K562 (cell line): Measurements from ENCODE around the gene SLC1A3. TPM values are rescaled to one million over a fixed set of nuclear protein-coding genes. Genes with fewer than 3 reads are reported as not detected.

Experiments
- ATAC-seq: fragments of 200-7000 bp; cut with Tn5 transposase; 3 replicates; pipeline ENCODE4 v1.9.1; 2020; ENCODE audit warnings: moderate library complexity
- BruUV-seq: library from RNA; stranded (reverse); fragments of 400-500 nt; replicated peaks from 2 replicates; lab custom pipeline; 2021; lab: Mats Ljungman, UMichigan
- CTCF ChIA-PET: fragments of 300-600 bp; formaldehyde crosslinking; extraction: SDS; loops from one replicate; lab custom pipeline; 2021; ENCODE audit warnings: low intra/inter-chr PET ratio; lab: Yijun Ruan, JAX
- POLR2A ChIA-PET: fragments of 300-600, 350-650 bp; sonication (Branson Sonifier 250); formaldehyde crosslinking; extraction: SDS; loops from one replicate; lab custom pipeline; 2021; ENCODE audit warnings: antibody characterized with exemption, inconsistent platforms; lab: Yijun Ruan, JAX
- DNase-seq, 4 experiments: peaks; one replicate each; pipeline versions ENCODE4 v3.0.0 to v3.0.0-alpha.2; 2011 to 2018; ENCODE audit warnings: low spot score in 3 of 4, mixed read lengths in 3 of 4; ENCODE audit errors: extremely low read depth in 1 of 4
- FAIRE-seq: peaks from 2 replicates; lab custom pipeline; 2011; peaks lifted over from hg19 to GRCh38; lab: Jason Lieb, UNC
- H2AFZ ChIP-seq: 2 replicates; pipeline ENCODE4 v1.6.0; 2011; ENCODE audit warnings: low read depth, low read length, control low read depth, inconsistent platforms
- H3K27ac ChIP-seq: fragments of 200-600 bp; 3 replicates; pipeline ENCODE4 v1.8.0; 2011; ENCODE audit warnings: low read depth, mild to moderate bottlenecking, control low read depth, inconsistent platforms, low read length, moderate library complexity, mixed read lengths; ENCODE audit errors: extremely low read depth
- H3K27me3 ChIP-seq, 2 experiments: fragments of 300-600 bp in 1 of 2; 2 replicates in 1 of 2; 3 replicates in 1 of 2; pipeline versions ENCODE4 v1.6.0 to v1.8.0; 2011; ENCODE audit warnings: inconsistent platforms in 2 of 2, low read length in 2 of 2, mild to moderate bottlenecking in 1 of 2, mixed read lengths in 1 of 2, moderate library complexity in 1 of 2; ENCODE audit not compliant: control insufficient read depth in 2 of 2, insufficient read depth in 2 of 2
- H3K36me3 ChIP-seq: fragments of 300-600 bp; 3 replicates; pipeline ENCODE4 v1.8.0; 2011; ENCODE audit warnings: mild to moderate bottlenecking, low read length, inconsistent platforms; ENCODE audit not compliant: control insufficient read depth, insufficient read depth
- H3K4me1 ChIP-seq, 2 experiments: fragments of 200-600 bp in 1 of 2; replicated peaks in 1 of 2; 2 replicates in 1 of 2; 3 replicates in 1 of 2; pipeline versions ENCODE4 v1.5.1 to v1.8.0; 2011; ENCODE audit warnings: inconsistent platforms in 2 of 2, low read length in 2 of 2, mild to moderate bottlenecking in 1 of 2, mixed read lengths in 1 of 2, moderate library complexity in 1 of 2; ENCODE audit not compliant: control insufficient read depth in 2 of 2, insufficient read depth in 2 of 2
- H3K4me2 ChIP-seq: 2 replicates; pipeline ENCODE4 v1.6.1; 2011; ENCODE audit warnings: low read length, control low read depth, inconsistent platforms, mixed read lengths; ENCODE audit not compliant: insufficient read depth
- H3K4me3 ChIP-seq: fragments of 200-600 bp; sonication (generic), shearing (Covaris generic); 2 replicates; pipeline ENCODE4 v1.5.1; 2016; ENCODE audit warnings: control low read depth, inconsistent platforms
- H3K79me2 ChIP-seq: fragments of 200-600 bp; 3 replicates; pipeline ENCODE4 v1.8.0; 2011; ENCODE audit warnings: low read length, inconsistent platforms; ENCODE audit not compliant: control insufficient read depth, insufficient read depth
- H3K9ac ChIP-seq, 2 experiments: 2 replicates each; pipeline versions ENCODE4 v1.6.0 to v1.6.1; 2011; ENCODE audit warnings: low read depth in 2 of 2, low read length in 2 of 2, control low read depth in 1 of 2, inconsistent platforms in 1 of 2, mild to moderate bottlenecking in 1 of 2, mixed read lengths in 1 of 2; ENCODE audit not compliant: insufficient read depth in 1 of 2
- H3K9me1 ChIP-seq: one replicate; pipeline ENCODE4 v1.6.0; 2011; ENCODE audit warnings: inconsistent platforms, mild to moderate bottlenecking, low read length, moderate library complexity; ENCODE audit not compliant: control insufficient read depth, insufficient read depth
- H3K9me3 ChIP-seq: replicated peaks from 2 replicates; pipeline ENCODE4 v1.5.1; 2011; ENCODE audit warnings: low read depth, low read length, inconsistent platforms; ENCODE audit not compliant: control insufficient read depth, insufficient read depth
- H4K20me1 ChIP-seq: replicated peaks from 2 replicates; pipeline ENCODE4 v1.6.1; 2011; ENCODE audit warnings: low read length, inconsistent platforms, mixed read lengths; ENCODE audit not compliant: control insufficient read depth, insufficient read depth
- CTCF ChIP-seq, 3 experiments: IDR thresholded peaks in 2 of 3; conservative IDR thresholded peaks in 1 of 3; 2 replicates each; pipeline ENCODE4 v1.5.1; 2011 to 2012; ENCODE audit warnings: low read length in 3 of 3, mild to moderate bottlenecking in 3 of 3, control low read depth in 2 of 3, improper control_type of control experiment in 1 of 3, inconsistent platforms in 1 of 3, low read depth in 1 of 3, mixed read lengths in 1 of 3, moderate library complexity in 1 of 3; ENCODE audit not compliant: insufficient read depth in 2 of 3
- RAD21 ChIP-seq, 2 experiments: fragments of 250-450 bp in 1 of 2; fragments of 450-650 bp in 1 of 2; sonication (Bioruptor Pico) in 1 of 2; formaldehyde crosslinking in 1 of 2; IDR thresholded peaks in 1 of 2; conservative IDR thresholded peaks in 1 of 2; 2 replicates each; pipeline versions ENCODE4 v1.4.0 to v1.8.0; 2020 to 2022; ENCODE audit warnings: mild to moderate bottlenecking in 2 of 2, moderate library complexity in 1 of 2
- RFX1 ChIP-seq: fragments of 450-650 bp; IDR thresholded peaks from 2 replicates; pipeline ENCODE4 v1.6.1; 2016; ENCODE audit warnings: mild to moderate bottlenecking, moderate library complexity
- SUPT5H ChIP-seq: fragments of 450-650 bp; IDR thresholded peaks from 2 replicates; pipeline ENCODE4 v1.6.1; 2016
- ZNF384 ChIP-seq: IDR thresholded peaks from 2 replicates; pipeline ENCODE4 v1.6.1; 2012; ENCODE audit warnings: low read depth, low read length, improper control_type of control experiment
- WGBS: fragments of 100-300 bp; shearing (Covaris generic); methylation state at CpG from one replicate; pipeline ENCODE4 v1.1.6; 2016; ENCODE audit warnings: low coverage, mixed read lengths; ENCODE audit not compliant: insufficient coverage; ENCODE audit errors: missing lambda C conversion rate; 5-methylcytosine and 5-hydroxymethylcytosine counted together
- in situ Hi-C: fragments of 300-500 bp; cut with MboI; formaldehyde crosslinking; loops from 4 replicates; pipeline ENCODE4 v1.15.0; 2018; ENCODE audit warnings: inconsistent platforms, mixed read lengths
- intact Hi-C: fragments of 100-400 bp; cut with micrococcal nuclease; formaldehyde crosslinking; loops from 2 replicates; pipeline ENCODE4 v1.14.2; 2022
- polyA plus RNA-seq, 8 experiments: library from polyadenylated mRNA; depleted of rRNA in 4 of 8; stranded (reverse) in 5 of 8; unstranded in 3 of 8; fragments of >200 nt; fragmentation: Nextera tagmentation in 2 of 8; fragmentation: Illumina TruSeq in 1 of 8; extraction: Ambion mirVana in 2 of 8; extraction: Trizol in 1 of 8; gene quantifications; 2 replicates each; pipeline versions ENCODE4 v1.2.1 to v1.2.3, GENCODE V29; 2011 to 2014; ENCODE audit warnings: inconsistent platforms in 1 of 8, missing spikeins in 1 of 8
- total RNA-seq, 7 experiments: library from RNA; depleted of rRNA in 6 of 7; stranded (reverse); fragments of >200 nt in 6 of 7; fragmentation: Illumina TruSeq in 2 of 7; extraction: Trizol in 2 of 7; gene quantifications; 2 replicates each; pipeline versions ENCODE4 v1.2.1 to v1.2.3, GENCODE V29; 2011 to 2021; ENCODE audit warnings: low replicate concordance in 1 of 7

SLC1A3 gene
- total and polyA plus RNA-seq, 9 of the 15 experiments (the other 6 are each of a cell fraction or from before 2014, with no cell fraction given) = 0.13 TPM; not detected in 8

GRCh38 chr5:36602704-36603321, 3.6 kb upstream of the SLC1A3 start:
- Histone ChIP-seq H3K9me3 (no peaks in the 10 kb centered on the region), H3K9ac (no peak overlapping the region)
- no peak for TF ChIP-seq ZNF384
- no peak for TF ChIP-seq RFX1
- peak; percentile 19 to 44 (median 38); a peak in 4 of 6 replicates for TF ChIP-seq CTCF (IDR thresholded peaks at IDR 0.05 in 2 of 3, conservative IDR thresholded peaks at IDR 0.05 in 1 of 3; ENCODE audit: insufficient read depth in 2 of 3, low read depth in 1 of 3, low read length in 3 of 3)
- TF ChIP-seq SUPT5H = no peak
- TF ChIP-seq RAD21 (CRISPR knock-in tag; conservative IDR thresholded peaks at IDR 0.05 in 1 of 2, IDR thresholded peaks at IDR 0.05 in 1 of 2) = peak in 1 of 2 experiments; percentile 39; a peak in 3 of 4 replicates
- TF ChIP-seq, all 486 proteins: peak for 2
- Histone ChIP-seq H3K9me1 (no peaks in the 10 kb centered on the region), H3K4me1 (no peaks in the 10 kb centered on the region), H3K36me3 (no peaks in the 10 kb centered on the region), H4K20me1 (no peaks in the 10 kb centered on the region), H3K79me2 (no peaks in the 10 kb centered on the region), H3K27ac (no peak overlapping the region), H3K4me3 (no peak overlapping the region), H3K27me3 (peaks cover 12 to 14% of the 10 kb centered on the region in 2 experiments; a peak in 4 of 5 replicates), H2AFZ (no peak overlapping the region), H3K4me2 (no peak overlapping the region)
- POLR2A ChIA-PET = no interaction called here
- FAIRE-seq (no peak), ATAC-seq (peak; percentile 76), DNase-seq (no peak)
- in situ Hi-C loops = no loop called here
- WGBS = 1% methylated on average over 5 of the region's 5 CpGs
- intact Hi-C loops = no loop called here
- BruUV-seq = no TSS peak
- CTCF ChIA-PET = interaction anchor here (0.8 kb wide), 1 partner anchor 91 kb away, joined by 3 read pairs; no protein-coding TSS in a partner anchor
